Measurements from ENCODE around the gene TMEM192. TPM values are rescaled to one million over a fixed set of nuclear protein-coding genes. Genes with fewer than 3 reads are reported as not detected.

The TMEM192 gene
- total and polyA plus RNA-seq, 2 of the 13 experiments (the other 11 are each of a cell fraction or from before 2014, with no cell fraction given), result 19.8 to 19.9 TPM

DNA sequence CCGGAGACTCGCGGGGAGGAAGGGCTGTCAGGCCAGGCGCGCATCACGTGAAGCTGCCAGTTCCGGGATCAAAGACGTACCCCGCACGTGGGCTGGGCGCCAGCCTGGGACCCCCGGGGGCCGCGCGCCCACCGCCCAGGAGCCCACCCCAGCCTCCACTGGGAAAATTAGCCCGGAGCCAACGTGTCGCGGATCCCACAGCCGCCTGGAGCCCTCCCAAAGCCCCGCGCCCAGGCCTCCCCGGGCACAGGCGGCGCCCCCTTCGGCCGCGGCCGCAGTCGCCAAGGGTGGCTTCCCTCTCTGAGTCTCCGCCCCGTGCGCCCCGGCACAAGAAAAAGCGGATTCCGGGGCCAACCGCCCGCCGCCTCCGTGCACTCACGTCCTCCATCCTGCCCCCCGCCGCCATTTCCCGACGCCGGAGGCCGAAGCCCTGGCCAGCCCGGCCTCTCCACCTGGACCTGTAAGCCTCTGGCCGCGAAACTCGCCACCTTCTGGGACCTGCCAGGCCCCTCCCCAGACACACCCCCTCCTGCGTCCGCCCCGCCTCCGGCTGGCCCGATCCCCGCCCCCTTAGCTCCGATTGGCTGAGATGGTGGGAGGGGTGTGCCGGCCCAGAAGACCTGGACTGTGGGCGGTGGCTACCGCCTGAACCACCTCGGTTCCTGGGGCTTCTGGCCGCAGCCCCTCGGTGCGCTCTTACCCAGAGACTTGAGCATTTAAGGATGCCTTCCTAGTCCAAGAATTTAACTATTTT lies at the start of gene TMEM192 (continued):
- TF ChIP-seq EZH2 (conservative IDR thresholded peaks at IDR 0.05; ENCODE audit: low read depth, low read length) (no peak), GABPA (IDR thresholded peaks at IDR 0.05; ENCODE audit: low read depth, low read length) (peak; percentile 68), GABPA (CRISPR knock-in tag; IDR thresholded peaks at IDR 0.05; ENCODE audit: low read depth) (peak; percentile 81; the same call in 1 of the 2 replicates), PAWR (CRISPR knock-in tag; IDR thresholded peaks at IDR 0.05; ENCODE audit: borderline replicate concordance) (no peak), MED8 (CRISPR knock-in tag; IDR thresholded peaks at IDR 0.05; ENCODE audit: insufficient replicate concordance) (peak; percentile 70), THAP11 (CRISPR knock-in tag; IDR thresholded peaks at IDR 0.05) (peak; percentile 46; the same call in 1 of the 2 replicates), MBD4 (IDR thresholded peaks at IDR 0.05; ENCODE audit: borderline replicate concordance, low read length) (no peak), BRD4 (CRISPR knock-in tag; IDR thresholded peaks at IDR 0.05) (no peak), KDM2A (CRISPR knock-in tag; IDR thresholded peaks at IDR 0.05; ENCODE audit: borderline replicate concordance, low read depth) (peak; percentile 37; the same call in 1 of the 2 replicates), ARNT2 (CRISPR knock-in tag; IDR thresholded peaks at IDR 0.05; ENCODE audit: low read depth) (peak; percentile 22; the same call in 1 of the 2 replicates), BCL6 (CRISPR knock-in tag; IDR thresholded peaks at IDR 0.05) (no peak), CCAR2 (optimal IDR thresholded peaks at IDR 0.05; ENCODE audit: low read depth, low read length) (no peak), SKI (IDR thresholded peaks at IDR 0.05; ENCODE audit: partially characterized antibody) (no peak), MED13 (CRISPR knock-in tag; IDR thresholded peaks at IDR 0.05) (0 out of 2 replicates have a peak, but pooled peaks have one; percentile 67), NCOA5 (CRISPR knock-in tag; IDR thresholded peaks at IDR 0.05) (no peak), ZNF232 (CRISPR knock-in tag; IDR thresholded peaks at IDR 0.05; ENCODE audit: borderline replicate concordance) (peak; percentile 74), GTF2F1 (IDR thresholded peaks at IDR 0.05; ENCODE audit: low read length) (no peak), ZNF747 (CRISPR knock-in tag; IDR thresholded peaks at IDR 0.05; ENCODE audit: borderline replicate concordance) (no peak; the same call in 1 of the 2 replicates), TBP (CRISPR knock-in tag; IDR thresholded peaks at IDR 0.05) (peak; percentile 37; the same call in 1 of the 2 replicates), ZNF160 (CRISPR knock-in tag; IDR thresholded peaks at IDR 0.05) (peak; percentile 64; the same call in 1 of the 2 replicates)
- TF ChIP-seq, protein P1, sequence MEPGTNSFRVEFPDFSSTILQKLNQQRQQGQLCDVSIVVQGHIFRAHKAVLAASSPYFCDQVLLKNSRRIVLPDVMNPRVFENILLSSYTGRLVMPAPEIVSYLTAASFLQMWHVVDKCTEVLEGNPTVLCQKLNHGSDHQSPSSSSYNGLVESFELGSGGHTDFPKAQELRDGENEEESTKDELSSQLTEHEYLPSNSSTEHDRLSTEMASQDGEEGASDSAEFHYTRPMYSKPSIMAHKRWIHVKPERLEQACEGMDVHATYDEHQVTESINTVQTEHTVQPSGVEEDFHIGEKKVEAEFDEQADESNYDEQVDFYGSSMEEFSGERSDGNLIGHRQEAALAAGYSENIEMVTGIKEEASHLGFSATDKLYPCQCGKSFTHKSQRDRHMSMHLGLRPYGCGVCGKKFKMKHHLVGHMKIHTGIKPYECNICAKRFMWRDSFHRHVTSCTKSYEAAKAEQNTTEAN (CRISPR knock-in tag; conservative IDR thresholded peaks at IDR 0.05), result 0 out of 2 replicates have a peak, but pooled peaks have one; percentile 14
- TF ChIP-seq, protein P2, sequence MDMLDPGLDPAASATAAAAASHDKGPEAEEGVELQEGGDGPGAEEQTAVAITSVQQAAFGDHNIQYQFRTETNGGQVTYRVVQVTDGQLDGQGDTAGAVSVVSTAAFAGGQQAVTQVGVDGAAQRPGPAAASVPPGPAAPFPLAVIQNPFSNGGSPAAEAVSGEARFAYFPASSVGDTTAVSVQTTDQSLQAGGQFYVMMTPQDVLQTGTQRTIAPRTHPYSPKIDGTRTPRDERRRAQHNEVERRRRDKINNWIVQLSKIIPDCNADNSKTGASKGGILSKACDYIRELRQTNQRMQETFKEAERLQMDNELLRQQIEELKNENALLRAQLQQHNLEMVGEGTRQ (IDR thresholded peaks at IDR 0.05; ENCODE audit: low read depth, low read length), result peak; percentile 78
- TF ChIP-seq, protein P2 (CRISPR knock-in tag; IDR thresholded peaks at IDR 0.05; ENCODE audit: borderline replicate concordance), result peak; percentile 89; the same call in 1 of the 2 replicates
- TF ChIP-seq, protein P3, sequence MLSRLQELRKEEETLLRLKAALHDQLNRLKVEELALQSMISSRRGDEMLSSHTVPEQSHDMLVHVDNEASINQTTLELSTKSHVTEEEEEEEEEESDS (CRISPR knock-in tag; IDR thresholded peaks at IDR 0.05; ENCODE audit: borderline replicate concordance), result 0 out of 2 replicates have a peak, but pooled peaks have one; percentile 40

All from HepG2 (cell line).